A549 (cell line): ENCODE measurements around the gene DIS3L2. TPM values are rescaled to one million over a fixed set of nuclear protein-coding genes. Genes with fewer than 3 reads are reported as not detected.
A peak's percentile ranks its signal among the peaks of the same experiment; 100 is the strongest.

Source experiments
- ATAC-seq, 2 experiments: fragments of 200-7000 bp in 1 of 2; fragments of >200 bp in 1 of 2; cut with Nextera tagmentation in 1 of 2; cut with Tn5 transposase in 1 of 2; 3 replicates each; pipeline versions ENCODE4 v1.8.0 to v1.9.1; 2018 to 2020; ENCODE audit warnings: mild to moderate bottlenecking in 1 of 2, moderate library complexity in 1 of 2
- CTCF ChIA-PET: fragments of 300-600 bp; sonication (Branson Sonifier 250); formaldehyde crosslinking; extraction: SDS; loops from one replicate; lab custom pipeline; 2021; ENCODE audit warnings: antibody characterized with exemption, inconsistent platforms; lab: Yijun Ruan, JAX
- POLR2A ChIA-PET: fragments of 350-600 bp; formaldehyde crosslinking; extraction: SDS; loops from one replicate; lab custom pipeline; 2021; ENCODE audit warnings: antibody characterized with exemption, inconsistent platforms; lab: Yijun Ruan, JAX
- DNase-seq, 2 experiments: peaks; one replicate each; pipeline versions ENCODE4 v3.0.0 to v3.0.0-alpha.2; 2011 to 2016; ENCODE audit warnings: low read depth in 1 of 2, low spot score in 1 of 2
- FAIRE-seq: peaks from 2 replicates; lab custom pipeline; 2011; peaks lifted over from hg19 to GRCh38; lab: Jason Lieb, UNC
- H3K27ac ChIP-seq, 2 experiments: fragments of >200 bp; sonication (Bioruptor Twin); formaldehyde crosslinking; 3 replicates each; pipeline ENCODE4 v1.5.1; 2016 to 2017
- H3K4me1 ChIP-seq: fragments of >200 bp; sonication (Bioruptor Twin); formaldehyde crosslinking; 3 replicates; pipeline ENCODE4 v1.6.1; 2016
- H3K4me2 ChIP-seq: fragments of >200 bp; sonication (Bioruptor Twin); formaldehyde crosslinking; 3 replicates; pipeline ENCODE4 v1.6.1; 2016
- H3K4me3 ChIP-seq: fragments of >200 bp; sonication (Bioruptor Twin); formaldehyde crosslinking; 3 replicates; pipeline ENCODE4 v1.5.1; 2016
- H3K9me3 ChIP-seq: fragments of >200 bp; sonication (Bioruptor Twin); formaldehyde crosslinking; 3 replicates; pipeline ENCODE4 v1.6.1; 2016
- ATOH8 ChIP-seq: fragments of 250-450 bp; sonication (Bioruptor Pico); IDR thresholded peaks from 2 replicates; pipeline ENCODE4 v1.5.0; 2020; ENCODE audit warnings: low read depth, mild to moderate bottlenecking, moderate library complexity
- CHD2 ChIP-seq: fragments of 150-350 bp; IDR thresholded peaks from 2 replicates; pipeline ENCODE4 v1.6.1; 2014; ENCODE audit warnings: low read length; ENCODE audit not compliant: partially characterized antibody
- FOSL2 ChIP-seq, 2 experiments: fragments of 450-650 bp in 1 of 2; fragments of >200 bp in 1 of 2; sonication (Bioruptor Twin) in 1 of 2; formaldehyde crosslinking; IDR thresholded peaks; 2 replicates each; pipeline versions ENCODE4 v1.5.0 to v1.6.1; 2016 to 2020; ENCODE audit warnings: mild to moderate bottlenecking in 1 of 2, moderate library complexity in 1 of 2
- GATA3 ChIP-seq: IDR thresholded peaks from 2 replicates; pipeline ENCODE4 v1.6.1; 2012; ENCODE audit warnings: borderline replicate concordance
- HDAC2 ChIP-seq: fragments of 200-600 bp; sonication (generic); IDR thresholded peaks from 2 replicates; pipeline ENCODE4 v1.6.1; 2016
- HOXB13 ChIP-seq: fragments of 250-450 bp; sonication (Bioruptor Pico); IDR thresholded peaks from 2 replicates; pipeline ENCODE4 v1.5.0; 2020; ENCODE audit warnings: low read depth, mild to moderate bottlenecking, moderate library complexity
- JUN ChIP-seq, 2 experiments: fragments of >200 bp; sonication (Bioruptor Twin); formaldehyde crosslinking; IDR thresholded peaks; 2 replicates in 1 of 2; 3 replicates in 1 of 2; pipeline ENCODE4 v1.6.1; 2016 to 2017
- JUNB ChIP-seq: fragments of >200 bp; sonication (Bioruptor Twin); formaldehyde crosslinking; IDR thresholded peaks from 2 replicates; pipeline ENCODE4 v1.6.1; 2016
- MAFK ChIP-seq: fragments of 450-650 bp; IDR thresholded peaks from 2 replicates; pipeline ENCODE4 v1.6.1; 2014; ENCODE audit not compliant: partially characterized antibody
- NR3C1 ChIP-seq: fragments of >200 bp; sonication (Bioruptor Twin); formaldehyde crosslinking; IDR thresholded peaks from 3 replicates; pipeline ENCODE4 v1.6.1; 2017
- PBX3 ChIP-seq: IDR thresholded peaks from 2 replicates; pipeline ENCODE4 v1.6.1; 2012
- WGBS: methylation state at CpG from one replicate; pipeline ENCODE4 v1.1.6; 2017; ENCODE audit errors: missing lambda C conversion rate; 5-methylcytosine and 5-hydroxymethylcytosine counted together
- polyA plus RNA-seq, 4 experiments: library from polyadenylated mRNA; depleted of rRNA in 3 of 4; stranded (reverse); fragments of >200 nt; fragmentation: RNase III in 1 of 4; extraction: RNeasy Plus Mini Kit Qiagen cat#74134 plus additional on column Dnase treatment in 1 of 4; gene quantifications; 2 replicates in 3 of 4; 3 replicates in 1 of 4; pipeline ENCODE4 v1.2.3, GENCODE V29; 2011 to 2017
- TF ChIP-seq, protein P1 (sequence below): fragments of >200 bp; sonication (Bioruptor Twin); formaldehyde crosslinking; IDR thresholded peaks from 3 replicates; pipeline ENCODE4 v1.6.1; 2016
- TF ChIP-seq, protein P2 (sequence below): fragments of 250-450 bp; sonication (Bioruptor Pico); IDR thresholded peaks from 2 replicates; pipeline ENCODE4 v1.5.0; 2021; ENCODE audit warnings: mild to moderate bottlenecking, moderate library complexity, borderline replicate concordance
- TF ChIP-seq, protein P3 (sequence below): fragments of 450-650 bp; IDR thresholded peaks from 2 replicates; pipeline ENCODE4 v1.6.1; 2014; ENCODE audit warnings: antibody characterized with exemption

Gene DIS3L2
- polyA plus RNA-seq, 2 of the 4 experiments (the other 2 are of a cell fraction): 14.9 to 15.4 TPM

- Histone ChIP-seq H3K4me3 (no peak overlapping the region), H3K27ac (no peak overlapping the region), H3K9me3 (no peaks in the 10 kb centered on the region), H3K4me1 (no peaks in the 10 kb centered on the region), H3K4me2 (no peak overlapping the region)
- TF ChIP-seq, protein P1, sequence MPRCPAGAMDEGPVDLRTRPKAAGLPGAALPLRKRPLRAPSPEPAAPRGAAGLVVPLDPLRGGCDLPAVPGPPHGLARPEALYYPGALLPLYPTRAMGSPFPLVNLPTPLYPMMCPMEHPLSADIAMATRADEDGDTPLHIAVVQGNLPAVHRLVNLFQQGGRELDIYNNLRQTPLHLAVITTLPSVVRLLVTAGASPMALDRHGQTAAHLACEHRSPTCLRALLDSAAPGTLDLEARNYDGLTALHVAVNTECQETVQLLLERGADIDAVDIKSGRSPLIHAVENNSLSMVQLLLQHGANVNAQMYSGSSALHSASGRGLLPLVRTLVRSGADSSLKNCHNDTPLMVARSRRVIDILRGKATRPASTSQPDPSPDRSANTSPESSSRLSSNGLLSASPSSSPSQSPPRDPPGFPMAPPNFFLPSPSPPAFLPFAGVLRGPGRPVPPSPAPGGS: no peak
- TF ChIP-seq MAFK (no peak), JUNB (no peak), FOSL2 (IDR thresholded peaks at IDR 0.05) (no peak), FOSL2 (CRISPR knock-in tag; IDR thresholded peaks at IDR 0.05) (no peak)
- ATAC-seq (no peak), FAIRE-seq (no peak), DNase-seq (no peak)
- ChIA-PET CTCF (interaction anchor here (0.6 to 1.1 kb wide), 3 partner anchors 12 to 494 kb away, joined by 3 to 5 read pairs (median 3); no protein-coding TSS in a partner anchor), POLR2A (no interaction called here)
- 72% methylated on average over 7 of the region's 7 CpGs for WGBS
These were observed 24.5 kb upstream of the DIS3L2 start for GRCh38 chr2:231937057-231937456.

- no peak overlapping the region for H3K4me2 ChIP-seq
- no peak overlapping the region for H3K4me3 ChIP-seq
- H3K9me3 ChIP-seq: no peaks in the 10 kb centered on the region
- no peaks in the 10 kb centered on the region for H3K4me1 ChIP-seq
- FAIRE-seq (no peak), DNase-seq (no peak), ATAC-seq (no peak)
- no peak overlapping the region for H3K27ac ChIP-seq
- no peak for TF ChIP-seq HDAC2
- TF ChIP-seq, protein P2, sequence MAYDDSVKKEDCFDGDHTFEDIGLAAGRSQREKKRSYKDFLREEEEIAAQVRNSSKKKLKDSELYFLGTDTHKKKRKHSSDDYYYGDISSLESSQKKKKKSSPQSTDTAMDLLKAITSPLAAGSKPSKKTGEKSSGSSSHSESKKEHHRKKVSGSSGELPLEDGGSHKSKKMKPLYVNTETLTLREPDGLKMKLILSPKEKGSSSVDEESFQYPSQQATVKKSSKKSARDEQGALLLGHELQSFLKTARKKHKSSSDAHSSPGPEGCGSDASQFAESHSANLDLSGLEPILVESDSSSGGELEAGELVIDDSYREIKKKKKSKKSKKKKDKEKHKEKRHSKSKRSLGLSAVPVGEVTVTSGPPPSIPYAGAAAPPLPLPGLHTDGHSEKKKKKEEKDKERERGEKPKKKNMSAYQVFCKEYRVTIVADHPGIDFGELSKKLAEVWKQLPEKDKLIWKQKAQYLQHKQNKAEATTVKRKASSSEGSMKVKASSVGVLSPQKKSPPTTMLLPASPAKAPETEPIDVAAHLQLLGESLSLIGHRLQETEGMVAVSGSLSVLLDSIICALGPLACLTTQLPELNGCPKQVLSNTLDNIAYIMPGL (CRISPR knock-in tag): no peak
- TF ChIP-seq, protein P3, sequence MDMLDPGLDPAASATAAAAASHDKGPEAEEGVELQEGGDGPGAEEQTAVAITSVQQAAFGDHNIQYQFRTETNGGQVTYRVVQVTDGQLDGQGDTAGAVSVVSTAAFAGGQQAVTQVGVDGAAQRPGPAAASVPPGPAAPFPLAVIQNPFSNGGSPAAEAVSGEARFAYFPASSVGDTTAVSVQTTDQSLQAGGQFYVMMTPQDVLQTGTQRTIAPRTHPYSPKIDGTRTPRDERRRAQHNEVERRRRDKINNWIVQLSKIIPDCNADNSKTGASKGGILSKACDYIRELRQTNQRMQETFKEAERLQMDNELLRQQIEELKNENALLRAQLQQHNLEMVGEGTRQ: peak; percentile 31; the same call in 1 of the 2 replicates
- TF ChIP-seq CHD2: no peak
- CTCF ChIA-PET: interaction anchor here (1.6 kb wide), 1 partner anchor 14 kb away, joined by 7 read pairs; the partner anchor contains the start of gene NPPC
- 84% methylated on average over 4 of the region's 4 CpGs for WGBS
- POLR2A ChIA-PET: no interaction called here
These were observed 22.5 kb upstream of the DIS3L2 start for GRCh38 chr2:231939022-231939421.

GRCh38 chr2:231940795-231941194, 20.7 kb upstream of the DIS3L2 start:
- no peak for TF ChIP-seq HOXB13 (CRISPR knock-in tag)
- TF ChIP-seq NR3C1: no peak
- no peak for TF ChIP-seq JUN (IDR thresholded peaks at IDR 0.05)
- TF ChIP-seq GATA3: no peak
- no peak for TF ChIP-seq PBX3
- no peak for TF ChIP-seq ATOH8 (CRISPR knock-in tag)
- FAIRE-seq (no peak), DNase-seq (no peak), ATAC-seq (peak in 1 of 2 experiments; percentile 60; a peak in 2 of 6 replicates)
- ChIA-PET POLR2A (interaction anchor here (1.5 kb wide), 1 partner anchor 21 kb away, joined by 3 read pairs; the partner anchor contains the start of gene DIS3L2), CTCF (interaction anchor here (1.0 to 2.3 kb wide), 4 partner anchors 13 to 386 kb away, joined by 4 to 7 read pairs (median 6); no protein-coding TSS in a partner anchor)
- Histone ChIP-seq H3K4me3 (no peak overlapping the region), H3K27ac (no peak overlapping the region), H3K4me2 (no peak overlapping the region), H3K9me3 (no peaks in the 10 kb centered on the region), H3K4me1 (no peaks in the 10 kb centered on the region)
- WGBS: 61% methylated on average over 3 of the region's 3 CpGs
